ENCODE results near the gene CORIN.
A peak's percentile ranks its signal among the peaks of the same experiment; 100 is the strongest.

CORIN gene

GRCh38 chr4:47686294-47686872, 151.5 kb downstream of the CORIN start:
- DNase-seq (ENCODE audit: low read depth) = peak; percentile 20

DNA sequence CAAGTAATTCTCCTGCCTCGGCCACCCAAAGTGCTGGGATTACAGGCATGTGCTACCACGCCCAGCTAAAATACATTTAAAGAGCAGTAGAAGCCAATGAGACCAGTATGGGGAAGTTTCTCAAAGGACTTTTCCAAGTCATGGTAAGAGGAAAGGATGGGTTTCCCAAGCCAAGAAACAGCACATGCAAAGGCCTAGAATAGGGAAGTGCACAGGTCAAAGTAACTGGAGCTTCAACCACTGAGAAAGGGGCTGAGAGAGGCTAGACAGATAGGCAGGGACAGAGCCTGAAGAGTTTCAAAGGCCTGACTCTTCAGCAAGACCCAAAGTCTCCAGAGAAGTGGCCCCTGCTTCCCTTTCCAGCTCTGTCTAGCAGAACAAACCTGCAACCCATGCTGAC, 162.1 kb downstream of the CORIN start:
- DNase-seq (ENCODE audit: low read depth) = no peak

GRCh38 chr4:47674144-47674543, 163.7 kb downstream of the CORIN start:
- DNase-seq (ENCODE audit: low read depth) = no peak

- no peak for DNase-seq (ENCODE audit: low read depth)
These were observed 165.2 kb downstream of the CORIN start for GRCh38 chr4:47672696-47673095.

- no peak for DNase-seq (ENCODE audit: low read depth)
These were observed 167.9 kb downstream of the CORIN start for GRCh38 chr4:47669946-47670345.

DNA sequence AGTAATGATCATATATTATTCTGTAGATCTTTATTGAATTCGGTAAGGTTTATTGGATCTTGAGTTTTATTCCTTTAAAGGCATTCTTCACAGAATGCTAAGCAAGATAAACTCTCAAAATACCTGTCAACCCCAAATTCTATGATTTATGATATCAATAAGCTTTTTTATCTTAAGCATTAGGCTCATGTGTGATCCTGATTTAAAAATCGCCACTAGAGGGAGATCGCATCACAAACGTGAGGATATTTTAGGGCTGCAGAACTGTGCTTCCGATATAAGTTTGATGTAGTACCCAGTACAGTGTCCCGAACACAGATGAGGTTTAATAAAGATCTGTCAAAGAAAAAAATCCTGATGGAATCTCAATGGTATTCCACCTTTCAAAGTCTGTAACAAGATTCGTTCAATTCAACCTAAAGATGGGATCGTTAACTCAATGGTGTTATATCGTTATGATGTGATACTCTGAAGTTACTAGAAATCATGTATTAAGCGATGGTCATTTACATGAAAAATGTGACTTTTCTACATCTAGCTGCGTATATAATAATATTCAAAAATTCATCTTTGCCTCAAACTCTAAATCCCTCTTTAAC, 169.0 kb downstream of the CORIN start:
- no peak for DNase-seq (ENCODE audit: low read depth)

DNA sequence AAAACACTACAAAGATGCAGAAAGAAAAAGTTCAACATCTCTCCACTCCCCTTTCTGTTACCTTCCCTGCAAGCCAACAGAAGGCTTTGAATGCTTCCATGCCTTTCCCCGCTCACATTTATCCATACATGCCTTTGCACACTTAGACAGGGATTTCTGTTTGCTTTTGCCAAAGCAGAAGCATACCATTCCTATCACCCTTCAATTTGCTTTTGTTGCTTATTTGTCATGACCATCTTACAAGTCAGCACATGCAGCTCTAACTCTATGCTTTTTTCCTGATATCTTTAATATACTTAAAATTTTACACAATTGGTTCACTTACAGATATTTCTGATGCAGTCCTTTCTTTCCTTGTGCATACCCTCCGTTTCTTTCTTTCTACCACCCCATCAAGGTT, 169.6 kb downstream of the CORIN start:
- no peak for DNase-seq (ENCODE audit: low read depth)

DNA sequence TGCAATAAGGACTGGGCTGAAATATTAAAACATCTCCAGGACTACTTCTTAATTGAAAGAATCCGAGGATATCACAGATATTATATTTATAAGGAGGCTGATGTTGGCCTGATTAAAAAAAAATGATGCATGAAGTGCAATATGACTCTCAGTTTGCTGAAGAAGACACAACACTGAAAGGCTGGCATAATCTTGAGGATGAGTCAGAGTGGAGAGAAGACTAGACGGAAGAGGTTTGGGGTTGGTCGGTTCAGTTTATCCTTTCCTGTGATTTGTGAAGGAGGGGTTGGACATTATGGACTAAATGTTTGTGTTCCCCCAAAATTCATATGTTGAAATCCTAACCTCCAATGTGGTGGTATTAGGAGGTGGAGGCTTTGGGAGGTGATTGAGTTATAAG, 170.3 kb downstream of the CORIN start:
- no peak for DNase-seq (ENCODE audit: low read depth)

GRCh38 chr4:47664051-47664826, 173.6 kb downstream of the CORIN start:
- no peak for DNase-seq (ENCODE audit: low read depth)

DNA sequence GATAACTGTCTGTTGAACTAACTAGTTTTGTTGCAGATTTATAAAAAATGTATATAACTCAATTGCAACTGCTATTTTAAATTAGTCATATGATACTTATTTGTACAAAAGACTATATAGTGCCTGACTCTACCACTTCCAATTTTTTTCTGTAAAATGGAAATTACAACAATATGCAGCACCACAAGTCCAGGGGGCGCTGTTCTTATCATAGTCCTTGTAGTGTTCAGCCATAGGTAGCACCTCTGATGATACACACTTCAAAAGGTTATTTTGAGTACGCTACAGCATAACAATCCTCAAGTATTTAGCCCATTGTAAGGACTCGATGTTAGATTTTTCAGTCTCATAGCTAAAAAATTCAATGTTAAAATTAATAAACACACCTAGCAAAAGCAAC, 174.9 kb downstream of the CORIN start:
- DNase-seq (ENCODE audit: low read depth) = no peak

DNA sequence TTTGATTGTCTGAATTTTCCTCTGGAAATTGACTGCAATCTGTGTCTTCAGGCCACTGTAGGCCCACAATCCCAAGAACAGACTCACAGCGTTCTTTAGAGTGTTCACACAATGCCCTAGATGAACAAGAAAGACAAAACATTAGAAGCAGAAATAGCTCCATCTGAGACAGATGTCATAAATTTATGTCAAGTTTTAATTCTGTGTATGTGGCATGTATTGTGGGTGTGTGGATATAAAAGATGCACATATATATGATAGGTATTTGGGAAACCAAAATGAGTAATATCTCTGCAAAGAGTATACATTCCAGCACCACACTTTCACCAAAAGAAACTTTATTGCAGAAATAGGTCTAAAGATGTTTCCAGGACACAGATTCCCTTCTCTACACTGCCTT, 176.1 kb downstream of the CORIN start:
- DNase-seq (ENCODE audit: low read depth) = no peak

DNA sequence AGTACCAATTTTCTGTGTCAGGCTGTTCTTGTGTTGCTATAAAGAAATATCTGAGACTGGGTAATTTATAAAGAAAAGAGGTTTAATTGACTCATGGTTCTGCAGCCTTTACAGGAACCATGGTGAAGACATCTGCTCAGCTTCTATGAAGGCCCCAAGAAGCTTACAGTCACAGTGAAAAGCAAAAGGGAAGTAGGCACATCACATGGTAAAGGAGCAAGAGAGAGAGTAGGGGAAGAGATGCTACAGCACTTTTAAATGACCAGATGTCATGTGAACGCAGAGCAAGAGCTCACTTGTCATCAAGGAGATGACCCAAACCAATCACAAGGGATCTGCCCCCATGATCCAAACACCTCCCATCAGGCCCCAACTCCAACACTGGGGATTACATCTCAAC, 178.5 kb downstream of the CORIN start:
- DNase-seq (ENCODE audit: low read depth) = no peak

- no peak for DNase-seq (ENCODE audit: low read depth)
These were observed 182.7 kb downstream of the CORIN start for GRCh38 chr4:47654972-47655693.

DNA sequence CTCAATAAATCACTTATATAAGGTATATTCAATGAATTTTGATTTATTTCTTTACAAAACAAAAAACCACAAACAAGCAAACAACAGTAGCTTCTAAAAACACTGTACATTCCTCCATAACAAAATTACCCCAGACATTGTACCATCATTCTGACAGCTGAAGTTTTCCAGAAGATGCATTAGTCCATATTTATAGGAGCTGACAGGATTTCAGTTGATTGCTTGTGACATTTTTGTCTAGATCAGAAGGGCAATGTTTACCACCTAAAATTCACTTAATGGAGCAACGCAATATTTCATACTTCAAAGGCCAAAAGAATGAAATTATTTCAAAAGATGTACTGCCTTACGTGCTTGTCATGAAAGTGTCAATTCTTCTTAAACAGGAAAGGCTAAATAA, 185.8 kb downstream of the CORIN start:
- DNase-seq (ENCODE audit: low read depth) = no peak

- no peak for DNase-seq (ENCODE audit: low read depth)
These were observed 186.6 kb downstream of the CORIN start for GRCh38 chr4:47651231-47651630.

DNA sequence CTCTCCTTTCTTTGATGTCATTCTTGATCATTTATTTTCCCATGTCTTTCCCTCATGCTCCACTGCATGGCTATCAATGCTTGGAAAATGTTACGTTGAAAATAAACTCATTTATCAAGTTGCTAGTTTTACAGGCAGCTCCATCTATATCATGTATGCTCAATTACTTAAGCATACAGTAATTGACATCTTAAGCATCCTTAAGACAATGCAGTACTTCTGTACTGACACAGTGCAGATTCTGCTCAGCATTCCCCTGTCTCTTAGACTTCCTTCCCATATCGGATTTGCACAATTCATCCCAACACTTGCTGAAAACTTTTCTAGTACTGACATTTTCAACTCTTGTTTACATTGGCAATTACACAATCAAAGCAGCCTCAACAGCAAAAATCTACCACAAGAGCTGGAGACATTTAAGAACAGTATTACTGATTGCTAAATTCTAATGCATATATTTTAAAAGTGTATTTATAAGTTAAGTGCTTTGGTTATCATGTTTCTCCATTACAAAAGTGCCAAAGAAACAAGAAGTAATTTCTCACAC, 187.2 kb downstream of the CORIN start:
- no peak for DNase-seq (ENCODE audit: low read depth)

DNA sequence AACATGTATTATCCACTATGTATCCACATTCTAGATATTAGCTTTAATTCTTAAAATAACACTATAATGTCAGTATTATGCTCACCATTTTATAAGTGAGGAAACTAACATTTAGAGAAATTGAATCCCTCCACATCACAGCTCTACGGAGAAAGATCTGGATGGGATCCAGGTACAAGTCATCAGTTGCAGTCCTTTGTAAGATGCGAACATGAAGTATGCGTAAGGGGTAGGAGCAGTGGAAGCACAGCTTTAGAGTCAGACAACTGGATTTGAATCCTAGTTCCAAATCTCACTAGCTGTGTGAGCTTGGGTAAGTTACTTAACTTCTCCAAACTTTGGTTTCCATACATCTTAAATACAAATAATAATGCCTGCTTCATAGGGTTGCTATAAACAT, 190.3 kb downstream of the CORIN start:
- no peak for DNase-seq (ENCODE audit: low read depth)

DNA sequence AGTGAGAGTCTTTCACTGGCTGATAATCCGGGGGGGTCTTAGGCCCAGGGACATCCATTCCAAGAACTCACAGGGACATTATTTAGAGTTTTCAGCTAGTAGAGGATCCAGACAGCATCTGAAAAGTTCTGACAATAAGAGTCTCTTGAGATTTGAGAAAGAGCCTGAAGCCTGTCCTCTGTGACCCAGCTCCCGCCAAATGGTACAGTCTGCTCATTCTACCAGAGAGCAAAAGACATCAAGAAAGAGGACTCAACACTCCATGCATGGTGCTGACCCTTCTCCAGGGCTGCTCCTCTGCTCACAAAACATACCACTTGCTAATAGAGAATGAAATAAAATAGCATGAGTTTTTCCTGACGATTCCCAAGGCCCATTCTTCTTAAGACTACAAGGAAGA, 190.8 kb downstream of the CORIN start:
- no peak for DNase-seq (ENCODE audit: low read depth)

DNA sequence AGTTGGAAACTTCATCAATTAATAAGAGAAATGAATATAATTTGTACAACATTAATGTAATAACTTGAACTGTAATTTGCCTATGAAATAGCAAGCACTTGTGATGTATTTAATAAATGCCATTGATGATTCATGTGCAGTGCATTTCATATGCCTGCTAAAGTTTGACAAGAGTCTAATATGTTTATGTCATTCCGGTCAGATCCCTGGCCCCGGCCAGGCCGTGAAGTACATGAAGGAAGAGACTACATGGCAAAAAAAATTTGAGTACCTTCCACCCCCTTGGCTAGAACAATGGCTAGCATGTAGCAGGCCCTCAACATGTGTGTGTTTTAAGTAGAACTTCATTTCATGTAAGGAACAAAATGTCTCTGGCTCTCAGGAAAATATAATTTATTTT, 191.5 kb downstream of the CORIN start:
- no peak for DNase-seq (ENCODE audit: low read depth)

GRCh38 chr4:47643845-47644244, 194.0 kb downstream of the CORIN start:
- no peak for DNase-seq (ENCODE audit: low read depth)

- DNase-seq (ENCODE audit: low read depth) = no peak
These were observed 194.7 kb downstream of the CORIN start for GRCh38 chr4:47642985-47643760.

All from activated T-helper 1 cell treated with Interleukin-2 at 50 U/mL for 16 hours (primary cell).